ENCODE measurements around the gene APBA2.

GRCh38 chr15:28880680-28881079 is 5.1 kb upstream of the APBA2 start:
- TF ChIP-seq CTCF (conservative IDR thresholded peaks at IDR 0.05; ENCODE audit: low read depth, low read length) = no peak
- no peak for TF ChIP-seq EZH2 (IDR thresholded peaks at IDR 0.05; ENCODE audit: borderline replicate concordance, low read depth, low read length, poor library complexity, severe bottlenecking)
